Astrocyte (in vitro differentiated cells and primary cell): Measurements from ENCODE around the gene XG. TPM values are rescaled to one million over a fixed set of nuclear protein-coding genes. Genes with fewer than 3 reads are reported as not detected.

Source experiments
- DNase-seq: peaks from one replicate; pipeline ENCODE4 v3.0.0-alpha.2; 2010; ENCODE audit warnings: low read depth
- FAIRE-seq: peaks from 2 replicates; lab custom pipeline; 2011; peaks lifted over from hg19 to GRCh38; lab: Jason Lieb, UNC
- H2AFZ ChIP-seq: 2 replicates; pipeline ENCODE4 v1.6.0; 2012; ENCODE audit warnings: low read depth, low read length, inconsistent platforms
- H3K27ac ChIP-seq: 2 replicates; pipeline ENCODE4 v1.5.1; 2011; ENCODE audit warnings: low read depth, low read length, inconsistent platforms
- H3K27me3 ChIP-seq: 2 replicates; pipeline ENCODE4 v1.6.0; 2011; ENCODE audit warnings: low read length, inconsistent platforms; ENCODE audit not compliant: insufficient read depth
- H3K36me3 ChIP-seq: 2 replicates; pipeline ENCODE4 v1.5.1; 2011; ENCODE audit warnings: low read length, inconsistent platforms; ENCODE audit not compliant: insufficient read depth
- H3K4me1 ChIP-seq: 2 replicates; pipeline ENCODE4 v1.5.1; 2011; ENCODE audit warnings: low read length, inconsistent platforms; ENCODE audit not compliant: insufficient read depth
- H3K4me2 ChIP-seq: 2 replicates; pipeline ENCODE4 v1.6.0; 2012; ENCODE audit warnings: low read length, inconsistent platforms
- H3K4me3 ChIP-seq: 2 replicates; pipeline ENCODE4 v1.5.1; 2011; ENCODE audit warnings: low read depth, mild to moderate bottlenecking, low read length, inconsistent platforms; ENCODE audit not compliant: insufficient read depth
- H3K79me2 ChIP-seq: 2 replicates; pipeline ENCODE4 v1.6.0; 2012; ENCODE audit warnings: mild to moderate bottlenecking, low read length, inconsistent platforms; ENCODE audit not compliant: insufficient read depth
- H3K9ac ChIP-seq: 2 replicates; pipeline ENCODE4 v1.6.0; 2012; ENCODE audit warnings: mild to moderate bottlenecking, low read length, inconsistent platforms
- H3K9me3 ChIP-seq: 2 replicates; pipeline ENCODE4 v1.5.1; 2012; ENCODE audit warnings: low read depth, mild to moderate bottlenecking, low read length, inconsistent platforms; ENCODE audit not compliant: insufficient read depth
- H4K20me1 ChIP-seq: 2 replicates; pipeline ENCODE4 v1.6.0; 2012; ENCODE audit warnings: low read length, inconsistent platforms; ENCODE audit not compliant: insufficient read depth
- H3K27ac Mint-ChIP-seq: one replicate; pipeline ENCODE4 v1.8.0; 2021; ENCODE audit warnings: mild to moderate bottlenecking, mixed read lengths; ENCODE audit not compliant: unreplicated experiment
- H3K27me3 Mint-ChIP-seq: one replicate; pipeline ENCODE4 v1.8.0; 2021; ENCODE audit warnings: low read depth, mixed read lengths; ENCODE audit not compliant: unreplicated experiment
- H3K36me3 Mint-ChIP-seq: one replicate; pipeline ENCODE4 v1.8.0; 2021; ENCODE audit warnings: low read depth, mixed read lengths; ENCODE audit not compliant: unreplicated experiment
- H3K4me1 Mint-ChIP-seq: one replicate; pipeline ENCODE4 v1.8.0; 2021; ENCODE audit warnings: low read depth, mixed read lengths; ENCODE audit not compliant: unreplicated experiment
- H3K4me3 Mint-ChIP-seq: one replicate; pipeline ENCODE4 v1.8.0; 2021; ENCODE audit warnings: mild to moderate bottlenecking, moderate library complexity, mixed read lengths; ENCODE audit not compliant: unreplicated experiment
- H3K9me3 Mint-ChIP-seq: one replicate; pipeline ENCODE4 v1.8.0; 2021; ENCODE audit warnings: mild to moderate bottlenecking, mixed read lengths; ENCODE audit not compliant: unreplicated experiment
- EZH2 ChIP-seq: IDR thresholded peaks from 2 replicates; pipeline ENCODE4 v1.6.1; 2012; ENCODE audit warnings: mild to moderate bottlenecking, low read length, inconsistent platforms; ENCODE audit not compliant: insufficient read depth
- total RNA-seq: library from RNA; stranded (reverse); gene quantifications from 2 replicates; pipeline ENCODE4 v1.2.1, GENCODE V29; 2021
- TF ChIP-seq, protein P1 (sequence below): IDR thresholded peaks from 2 replicates; pipeline ENCODE4 v1.5.1; 2011; ENCODE audit warnings: low read depth, mild to moderate bottlenecking, inconsistent platforms, low read length, moderate library complexity; ENCODE audit not compliant: insufficient read depth

XG gene
- total RNA-seq, 1 donor from 2014 or later, result 0.30 TPM

GRCh38 chrX:2732076-2732475 lies 19.8 kb upstream of the XG start:
- H3K27ac ChIP-seq, result no peak overlapping the region
- Mint-ChIP-seq H3K4me3 (no peak overlapping the region), H3K36me3 (peaks cover 34% of the 10 kb centered on the region), H3K9me3 (no peaks in the 10 kb centered on the region), H3K27ac (no peak overlapping the region), H3K4me1 (peaks cover 4% of the 10 kb centered on the region), H3K27me3 (no peaks in the 10 kb centered on the region)
- no peaks in the 10 kb centered on the region for H3K27me3 ChIP-seq
- TF ChIP-seq, protein P1, sequence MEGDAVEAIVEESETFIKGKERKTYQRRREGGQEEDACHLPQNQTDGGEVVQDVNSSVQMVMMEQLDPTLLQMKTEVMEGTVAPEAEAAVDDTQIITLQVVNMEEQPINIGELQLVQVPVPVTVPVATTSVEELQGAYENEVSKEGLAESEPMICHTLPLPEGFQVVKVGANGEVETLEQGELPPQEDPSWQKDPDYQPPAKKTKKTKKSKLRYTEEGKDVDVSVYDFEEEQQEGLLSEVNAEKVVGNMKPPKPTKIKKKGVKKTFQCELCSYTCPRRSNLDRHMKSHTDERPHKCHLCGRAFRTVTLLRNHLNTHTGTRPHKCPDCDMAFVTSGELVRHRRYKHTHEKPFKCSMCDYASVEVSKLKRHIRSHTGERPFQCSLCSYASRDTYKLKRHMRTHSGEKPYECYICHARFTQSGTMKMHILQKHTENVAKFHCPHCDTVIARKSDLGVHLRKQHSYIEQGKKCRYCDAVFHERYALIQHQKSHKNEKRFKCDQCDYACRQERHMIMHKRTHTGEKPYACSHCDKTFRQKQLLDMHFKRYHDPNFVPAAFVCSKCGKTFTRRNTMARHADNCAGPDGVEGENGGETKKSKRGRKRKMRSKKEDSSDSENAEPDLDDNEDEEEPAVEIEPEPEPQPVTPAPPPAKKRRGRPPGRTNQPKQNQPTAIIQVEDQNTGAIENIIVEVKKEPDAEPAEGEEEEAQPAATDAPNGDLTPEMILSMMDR, result no peak
- no peak for TF ChIP-seq EZH2
- no peaks in the 10 kb centered on the region for H3K4me1 ChIP-seq
- H3K9me3 ChIP-seq, result no peaks in the 10 kb centered on the region
- H4K20me1 ChIP-seq, result peaks cover 20% of the 10 kb centered on the region
- H3K36me3 ChIP-seq, result peaks cover 36% of the 10 kb centered on the region
- H3K9ac ChIP-seq, result no peak overlapping the region
- no peak overlapping the region for H3K4me2 ChIP-seq
- no peak overlapping the region for H2AFZ ChIP-seq
- no peaks in the 10 kb centered on the region for H3K79me2 ChIP-seq
- DNase-seq (no peak), FAIRE-seq (no peak)
- H3K4me3 ChIP-seq, result no peak overlapping the region

- Histone ChIP-seq H3K9ac (no peak overlapping the region), H3K27ac (no peak overlapping the region), H2AFZ (no peak overlapping the region), H4K20me1 (peaks cover 20% of the 10 kb centered on the region), H3K4me2 (no peak overlapping the region), H3K27me3 (no peaks in the 10 kb centered on the region), H3K9me3 (no peaks in the 10 kb centered on the region), H3K79me2 (no peaks in the 10 kb centered on the region), H3K36me3 (peaks cover 36% of the 10 kb centered on the region), H3K4me3 (no peak overlapping the region), H3K4me1 (no peaks in the 10 kb centered on the region)
- H3K27ac Mint-ChIP-seq, result no peak overlapping the region
- H3K9me3 Mint-ChIP-seq, result no peaks in the 10 kb centered on the region
- H3K36me3 Mint-ChIP-seq, result peaks cover 34% of the 10 kb centered on the region
- no peak for DNase-seq
- H3K4me3 Mint-ChIP-seq, result no peak overlapping the region
- H3K4me1 Mint-ChIP-seq, result peaks cover 3% of the 10 kb centered on the region
- no peaks in the 10 kb centered on the region for H3K27me3 Mint-ChIP-seq
- no peak for FAIRE-seq
- TF ChIP-seq, protein P1, result no peak
- no peak for TF ChIP-seq EZH2
Measured at GRCh38 chrX:2732649-2733048, 19.2 kb upstream of the XG start.

DNA sequence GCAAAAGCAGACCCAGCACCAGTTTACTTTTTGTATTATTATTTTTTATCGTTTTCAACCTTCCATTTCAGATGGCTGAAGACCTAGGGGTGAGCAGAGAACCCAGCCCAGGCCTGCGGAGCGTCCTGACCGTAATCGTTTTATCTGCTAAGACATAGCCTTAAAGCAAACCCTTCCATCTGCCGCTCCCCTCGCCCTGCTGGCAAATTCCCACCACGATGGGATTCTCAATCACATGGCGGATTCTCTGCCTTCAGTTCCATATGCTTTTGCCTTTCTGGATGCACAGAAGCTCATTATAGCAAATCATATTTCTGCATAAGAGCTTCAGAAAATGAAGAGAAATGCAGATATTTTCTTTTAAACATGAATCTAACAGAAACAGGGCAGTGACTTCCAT lies 18.6 kb upstream of the XG start:
- H3K27ac Mint-ChIP-seq, result no peak overlapping the region
- no peak overlapping the region for H3K4me3 Mint-ChIP-seq
- no peaks in the 10 kb centered on the region for H3K4me1 ChIP-seq
- H4K20me1 ChIP-seq, result peaks cover 18% of the 10 kb centered on the region
- H3K36me3 Mint-ChIP-seq, result peaks cover 30% of the 10 kb centered on the region
- DNase-seq (no peak), FAIRE-seq (no peak)
- no peaks in the 10 kb centered on the region for H3K9me3 ChIP-seq
- H3K4me2 ChIP-seq, result no peak overlapping the region
- peaks cover 36% of the 10 kb centered on the region for H3K36me3 ChIP-seq
- no peak overlapping the region for H3K4me3 ChIP-seq
- no peaks in the 10 kb centered on the region for H3K79me2 ChIP-seq
- H3K9me3 Mint-ChIP-seq, result no peaks in the 10 kb centered on the region
- H2AFZ ChIP-seq, result no peak overlapping the region
- H3K27me3 ChIP-seq, result no peaks in the 10 kb centered on the region
- no peak overlapping the region for H3K27ac ChIP-seq
- no peaks in the 10 kb centered on the region for H3K4me1 Mint-ChIP-seq
- TF ChIP-seq, protein P1, result no peak
- TF ChIP-seq EZH2, result no peak
- no peaks in the 10 kb centered on the region for H3K27me3 Mint-ChIP-seq
- no peak overlapping the region for H3K9ac ChIP-seq
